Measurements from ENCODE around the gene USP28. TPM values are rescaled to one million over a fixed set of nuclear protein-coding genes. Genes with fewer than 3 reads are reported as not detected.

Gene USP28
- total and polyA plus RNA-seq, 2 of the 8 experiments (the other 6 are each of a cell fraction or from before 2014, with no cell fraction given) = 82.6 to 119 TPM

GRCh38 chr11:113884361-113884836 lies 9.0 kb upstream of the USP28 start (continued):
- TF ChIP-seq CHD7 (IDR thresholded peaks at IDR 0.05; ENCODE audit: insufficient replicate concordance, low read length) (no peak), KDM1A (IDR thresholded peaks at IDR 0.05; ENCODE audit: borderline replicate concordance, low read length) (no peak), RXRA (IDR thresholded peaks at IDR 0.05; ENCODE audit: insufficient read depth, low read depth, low read length) (no peak), JUND (IDR thresholded peaks at IDR 0.05; ENCODE audit: low read length) (peak; percentile 56; the same call in 1 of the 2 replicates), CEBPB (IDR thresholded peaks at IDR 0.05; ENCODE audit: low read depth, low read length) (peak; percentile 97), JUN (IDR thresholded peaks at IDR 0.05; ENCODE audit: low read depth, low read length) (no peak), TEAD4 (IDR thresholded peaks at IDR 0.05; ENCODE audit: low read depth, low read length) (peak; percentile 95), EP300 (IDR thresholded peaks at IDR 0.05; ENCODE audit: borderline replicate concordance in 1 of 2, low read depth in 2 of 2, low read length in 2 of 2) (no peak; a peak in 1 of 3 replicates), TCF12 (IDR thresholded peaks at IDR 0.05; ENCODE audit: low read depth, low read length) (no peak), BRCA1 (IDR thresholded peaks at IDR 0.05; ENCODE audit: low read depth, low read length) (no peak)
- TF ChIP-seq, protein P1, sequence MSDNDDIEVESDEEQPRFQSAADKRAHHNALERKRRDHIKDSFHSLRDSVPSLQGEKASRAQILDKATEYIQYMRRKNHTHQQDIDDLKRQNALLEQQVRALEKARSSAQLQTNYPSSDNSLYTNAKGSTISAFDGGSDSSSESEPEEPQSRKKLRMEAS (IDR thresholded peaks at IDR 0.05) = no peak

Data from H1 (cell line).